Osteoblast (primary cell): ENCODE measurements around the gene CCR3. TPM values are rescaled to one million over a fixed set of nuclear protein-coding genes. Genes with fewer than 3 reads are reported as not detected.

Source experiments
- DNase-seq: peaks from one replicate; pipeline ENCODE4 v3.0.0; 2011; ENCODE audit warnings: low spot score, mixed read lengths; ENCODE audit not compliant: insufficient read length; ENCODE audit errors: missing footprints
- H2AFZ ChIP-seq: 2 replicates; pipeline ENCODE4 v1.6.0; 2011; ENCODE audit warnings: mild to moderate bottlenecking, low read length
- H3K27ac ChIP-seq: 2 replicates; pipeline ENCODE4 v1.5.1; 2011; ENCODE audit warnings: mild to moderate bottlenecking, low read depth, low read length, moderate library complexity
- H3K27me3 ChIP-seq: 2 replicates; pipeline ENCODE4 v1.6.0; 2012; ENCODE audit warnings: mild to moderate bottlenecking, control low read depth, inconsistent platforms, low read length, moderate library complexity; ENCODE audit not compliant: insufficient read depth
- H3K36me3 ChIP-seq: 2 replicates; pipeline ENCODE4 v1.5.1; 2011; ENCODE audit warnings: mild to moderate bottlenecking, low read length, control low read depth, moderate library complexity; ENCODE audit not compliant: insufficient read depth
- H3K4me1 ChIP-seq: 2 replicates; pipeline ENCODE4 v1.5.1; 2011; ENCODE audit warnings: mild to moderate bottlenecking, low read length, control low read depth, moderate library complexity; ENCODE audit not compliant: insufficient read depth
- H3K4me2 ChIP-seq: 2 replicates; pipeline ENCODE4 v1.6.0; 2011; ENCODE audit warnings: mild to moderate bottlenecking, low read length; ENCODE audit not compliant: insufficient read depth
- H3K4me3 ChIP-seq: fragments of 200-600 bp; sonication (generic); 3 replicates; pipeline ENCODE4 v1.5.1; 2012; ENCODE audit warnings: mild to moderate bottlenecking, low read length, inconsistent platforms; ENCODE audit not compliant: insufficient read depth
- H3K79me2 ChIP-seq: 2 replicates; pipeline ENCODE4 v1.6.0; 2012; ENCODE audit warnings: mild to moderate bottlenecking, low read length, control low read depth, inconsistent platforms; ENCODE audit not compliant: insufficient read depth
- H3K9me3 ChIP-seq: 2 replicates; pipeline ENCODE4 v1.5.1; 2011; ENCODE audit warnings: low read depth, low read length, control low read depth
- H4K20me1 ChIP-seq: 2 replicates; pipeline ENCODE4 v1.6.0; 2012; ENCODE audit warnings: mild to moderate bottlenecking, low read length, control low read depth; ENCODE audit not compliant: insufficient read depth
- total RNA-seq: library from RNA; depleted of rRNA; stranded (reverse); fragments of >200 nt; gene quantifications from 2 replicates; pipeline ENCODE4 v1.2.3, GENCODE V29; 2012
- TF ChIP-seq, protein P1 (sequence below): IDR thresholded peaks from 2 replicates; pipeline ENCODE4 v1.5.1; 2011; ENCODE audit warnings: mild to moderate bottlenecking, low read depth, low read length, moderate library complexity; ENCODE audit errors: extremely low read depth

Gene CCR3
- total RNA-seq, 1 donor = not detected

DNA sequence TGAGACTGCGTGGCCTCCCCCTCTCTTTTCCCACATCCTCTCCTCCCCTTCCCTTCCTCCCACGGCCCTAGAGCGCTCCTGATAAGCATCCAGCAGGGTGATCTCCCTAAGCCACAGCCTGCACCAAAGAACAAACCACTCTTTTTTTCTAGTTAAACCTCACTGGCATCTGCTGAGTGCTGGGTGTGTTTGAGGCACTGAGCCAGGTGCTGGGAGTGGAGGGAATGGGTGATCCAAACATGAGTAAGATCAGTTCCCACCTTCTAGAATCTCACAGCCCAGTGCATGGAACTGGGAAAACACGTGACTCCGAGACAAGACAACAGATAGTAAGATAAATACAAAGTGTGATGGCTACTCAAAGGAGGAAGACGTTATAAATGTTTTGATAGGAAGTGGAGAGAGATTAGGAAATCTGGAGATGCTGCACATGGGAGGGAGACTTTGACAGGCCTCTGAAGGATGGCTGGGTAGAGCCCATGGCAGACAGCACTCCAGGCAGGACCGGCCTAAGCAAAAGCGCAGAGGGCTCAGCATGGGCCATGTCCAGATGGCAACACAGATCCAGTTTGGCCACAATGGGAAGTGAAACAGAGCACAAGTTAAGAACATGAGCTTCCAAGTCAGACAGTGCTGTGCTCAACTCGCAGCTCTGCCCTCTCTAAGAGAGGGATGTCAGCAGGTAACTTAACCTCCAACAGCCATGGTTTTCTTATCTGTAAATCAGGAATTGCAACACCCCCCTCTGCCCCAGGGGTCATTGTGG is 55.6 kb downstream of the CCR3 start:
- DNase-seq = no peak
- Histone ChIP-seq H3K9me3 (no peaks in the 10 kb centered on the region), H3K27me3 (peaks cover 45% of the 10 kb centered on the region), H3K4me2 (no peak overlapping the region), H4K20me1 (no peaks in the 10 kb centered on the region), H3K36me3 (no peaks in the 10 kb centered on the region), H2AFZ (no peak overlapping the region), H3K27ac (no peak overlapping the region), H3K4me1 (no peaks in the 10 kb centered on the region), H3K4me3 (no peak overlapping the region), H3K79me2 (no peaks in the 10 kb centered on the region)
- TF ChIP-seq, protein P1, sequence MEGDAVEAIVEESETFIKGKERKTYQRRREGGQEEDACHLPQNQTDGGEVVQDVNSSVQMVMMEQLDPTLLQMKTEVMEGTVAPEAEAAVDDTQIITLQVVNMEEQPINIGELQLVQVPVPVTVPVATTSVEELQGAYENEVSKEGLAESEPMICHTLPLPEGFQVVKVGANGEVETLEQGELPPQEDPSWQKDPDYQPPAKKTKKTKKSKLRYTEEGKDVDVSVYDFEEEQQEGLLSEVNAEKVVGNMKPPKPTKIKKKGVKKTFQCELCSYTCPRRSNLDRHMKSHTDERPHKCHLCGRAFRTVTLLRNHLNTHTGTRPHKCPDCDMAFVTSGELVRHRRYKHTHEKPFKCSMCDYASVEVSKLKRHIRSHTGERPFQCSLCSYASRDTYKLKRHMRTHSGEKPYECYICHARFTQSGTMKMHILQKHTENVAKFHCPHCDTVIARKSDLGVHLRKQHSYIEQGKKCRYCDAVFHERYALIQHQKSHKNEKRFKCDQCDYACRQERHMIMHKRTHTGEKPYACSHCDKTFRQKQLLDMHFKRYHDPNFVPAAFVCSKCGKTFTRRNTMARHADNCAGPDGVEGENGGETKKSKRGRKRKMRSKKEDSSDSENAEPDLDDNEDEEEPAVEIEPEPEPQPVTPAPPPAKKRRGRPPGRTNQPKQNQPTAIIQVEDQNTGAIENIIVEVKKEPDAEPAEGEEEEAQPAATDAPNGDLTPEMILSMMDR = no peak

DNA sequence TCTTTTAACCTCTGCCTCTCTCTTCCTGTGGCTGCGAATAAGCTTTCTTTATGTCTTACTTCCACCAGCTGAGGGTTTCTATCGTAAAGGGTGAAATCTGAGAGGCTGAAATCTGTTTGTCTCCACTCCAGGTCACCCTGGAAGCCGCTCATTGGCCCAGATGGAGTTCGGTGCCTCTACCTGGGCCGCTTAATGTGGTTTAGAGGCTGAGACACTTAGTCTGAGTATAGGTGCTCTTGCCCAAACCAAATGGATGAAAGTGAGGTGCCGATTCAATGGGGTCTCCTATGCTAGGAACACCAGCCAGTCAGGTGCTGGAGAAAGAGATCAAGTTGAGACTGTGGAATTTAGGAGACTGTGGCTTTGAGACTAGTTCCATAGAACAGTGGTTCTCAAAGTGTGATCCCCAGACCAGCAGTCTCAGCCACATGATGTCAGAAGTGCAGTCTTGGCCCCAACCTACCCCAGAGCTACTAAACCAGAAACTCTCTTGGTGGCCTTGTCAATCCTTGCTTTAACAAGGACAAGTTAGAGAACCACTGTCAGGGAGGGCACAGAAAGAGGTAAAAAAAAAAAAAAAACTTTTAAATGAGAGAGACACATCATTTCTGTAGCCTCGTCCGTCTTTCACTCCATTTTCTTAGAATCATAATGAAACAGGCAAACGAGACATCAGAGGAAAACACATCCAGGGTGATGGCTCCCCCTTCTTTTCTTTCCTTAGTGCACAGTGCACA is 56.8 kb downstream of the CCR3 start:
- Histone ChIP-seq H4K20me1 (no peaks in the 10 kb centered on the region), H3K4me2 (no peak overlapping the region), H2AFZ (no peak overlapping the region), H3K4me1 (no peaks in the 10 kb centered on the region), H3K27ac (no peak overlapping the region), H3K4me3 (no peak overlapping the region), H3K9me3 (no peaks in the 10 kb centered on the region), H3K36me3 (no peaks in the 10 kb centered on the region), H3K27me3 (peaks cover 46% of the 10 kb centered on the region), H3K79me2 (no peaks in the 10 kb centered on the region)
- no peak for DNase-seq
- TF ChIP-seq, protein P1 = no peak

DNA sequence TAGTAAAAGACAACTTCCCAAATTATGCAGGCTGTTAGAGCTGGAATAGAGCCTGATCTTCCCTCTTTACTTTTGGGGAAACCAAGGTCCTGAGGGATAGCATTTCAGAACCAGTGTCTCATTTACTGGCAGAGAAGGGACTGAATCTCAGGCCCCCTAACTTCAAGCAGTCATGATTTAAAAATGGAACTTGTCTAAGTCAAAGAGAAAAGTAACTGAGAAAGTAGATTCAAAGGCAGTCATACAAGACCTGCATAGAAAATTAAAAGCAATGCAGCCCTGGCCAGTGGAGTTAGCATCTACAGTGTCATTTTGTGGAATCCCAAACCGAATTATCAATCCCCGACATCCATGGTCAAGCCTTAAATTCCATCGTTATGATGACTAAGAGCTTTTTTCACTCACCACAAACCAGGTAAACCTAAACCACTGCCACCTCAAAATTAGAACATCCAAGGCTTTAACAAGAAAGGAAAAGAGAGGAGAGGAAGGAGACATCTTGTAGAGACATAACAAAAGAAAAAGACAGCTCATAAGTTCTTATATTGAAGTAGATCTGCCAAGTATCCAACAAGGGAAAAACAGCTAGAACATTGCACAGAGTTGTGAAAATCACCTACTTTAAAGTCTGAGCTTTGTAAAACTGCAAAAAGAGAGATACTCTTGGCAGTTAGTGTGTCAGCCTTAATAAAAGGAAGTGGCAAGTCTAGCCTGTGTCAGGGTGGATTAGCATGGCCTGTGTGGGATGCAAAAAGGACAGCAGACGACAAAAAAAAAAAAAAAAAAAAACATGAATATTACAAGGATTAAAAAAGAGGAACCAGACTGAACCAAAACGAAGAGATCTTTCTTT is 57.6 kb downstream of the CCR3 start:
- H3K27me3 ChIP-seq = peaks cover 50% of the 10 kb centered on the region
- H3K9me3 ChIP-seq = no peaks in the 10 kb centered on the region
- no peak overlapping the region for H3K4me2 ChIP-seq
- H3K36me3 ChIP-seq = no peaks in the 10 kb centered on the region
- DNase-seq = no peak
- no peaks in the 10 kb centered on the region for H3K4me1 ChIP-seq
- H2AFZ ChIP-seq = no peak overlapping the region
- no peak overlapping the region for H3K27ac ChIP-seq
- H3K4me3 ChIP-seq = no peak overlapping the region
- H4K20me1 ChIP-seq = no peaks in the 10 kb centered on the region
- no peaks in the 10 kb centered on the region for H3K79me2 ChIP-seq
- TF ChIP-seq, protein P1 = no peak
